GM12878 (cell line): ENCODE measurements around the gene MEGF9. TPM values are rescaled to one million over a fixed set of nuclear protein-coding genes. Genes with fewer than 3 reads are reported as not detected.

Experiments
- ATAC-seq: fragments of 200-7000 bp; cut with Tn5 transposase; 3 replicates; pipeline ENCODE4 v1.9.1; 2020; ENCODE audit warnings: mild to moderate bottlenecking, moderate library complexity
- BruUV-seq: library from RNA; stranded (reverse); fragments of 400-500 nt; replicated peaks from 2 replicates; lab custom pipeline; 2021; lab: Mats Ljungman, UMichigan
- CTCF ChIA-PET: fragments of 300-600 bp; sonication (Branson Sonifier 250); formaldehyde crosslinking; extraction: SDS; loops from one replicate; lab custom pipeline; 2021; ENCODE audit warnings: inconsistent platforms; lab: Yijun Ruan, JAX
- POLR2A ChIA-PET: fragments of 350-600 bp; formaldehyde crosslinking; extraction: SDS; loops from one replicate; lab custom pipeline; 2021; ENCODE audit warnings: inconsistent platforms; lab: Charles Lee
- RAD21 ChIA-PET: fragments of 300-600 bp; sonication (Branson Sonifier 250); formaldehyde crosslinking; loops from one replicate; lab custom pipeline; 2023; ENCODE audit warnings: antibody characterized with exemption; ENCODE audit not compliant: unreplicated experiment; lab: Charles Lee
- SMC1A ChIA-PET: fragments of 300-600 bp; sonication (Branson Sonifier 250); formaldehyde crosslinking; loops from one replicate; lab custom pipeline; 2023; ENCODE audit not compliant: unreplicated experiment, uncharacterized antibody; lab: Charles Lee
- DNase-seq: peaks from one replicate; pipeline ENCODE4 v3.0.0-alpha.2; 2011; ENCODE audit warnings: low read depth, low spot score
- FAIRE-seq: peaks from 3 replicates; lab custom pipeline; 2011; peaks lifted over from hg19 to GRCh38; lab: Jason Lieb, UNC
- H2AFZ ChIP-seq: 2 replicates; pipeline ENCODE4 v1.6.0; 2011; ENCODE audit warnings: low read depth, low read length, control low read depth; ENCODE audit not compliant: control insufficient read depth
- H3K27ac ChIP-seq: 2 replicates; pipeline ENCODE4 v1.5.1; 2011; ENCODE audit warnings: control low read depth; ENCODE audit not compliant: control insufficient read depth, insufficient read depth
- H3K27me3 ChIP-seq, 2 experiments: replicated peaks in 1 of 2; 2 replicates each; pipeline versions ENCODE4 v1.6.0 to v1.6.1; 2011; ENCODE audit warnings: low read length in 1 of 2; ENCODE audit not compliant: control insufficient read depth in 2 of 2, insufficient read depth in 2 of 2
- H3K36me3 ChIP-seq, 2 experiments: 2 replicates each; pipeline ENCODE4 v1.5.1; 2011; ENCODE audit warnings: low read length in 1 of 2; ENCODE audit not compliant: control insufficient read depth in 2 of 2, insufficient read depth in 2 of 2
- H3K4me1 ChIP-seq: 2 replicates; pipeline ENCODE4 v1.6.1; 2011; ENCODE audit warnings: mild to moderate bottlenecking, low read length, moderate library complexity, mixed read lengths; ENCODE audit not compliant: control insufficient read depth, insufficient read depth
- H3K4me2 ChIP-seq: 2 replicates; pipeline ENCODE4 v1.6.0; 2011; ENCODE audit warnings: control low read depth; ENCODE audit not compliant: control insufficient read depth, insufficient read depth
- H3K4me3 ChIP-seq: fragments of 200-600 bp; sonication (generic); 2 replicates; pipeline ENCODE4 v1.5.1; 2016
- H3K79me2 ChIP-seq: 2 replicates; pipeline ENCODE4 v1.6.0; 2011; ENCODE audit warnings: low read length; ENCODE audit not compliant: control insufficient read depth, insufficient read depth
- H3K9ac ChIP-seq: 2 replicates; pipeline ENCODE4 v1.8.0; 2011; ENCODE audit warnings: low read length, control low read depth, mixed read lengths; ENCODE audit not compliant: control insufficient read depth, insufficient read depth
- H3K9me3 ChIP-seq: replicated peaks from 3 replicates; pipeline ENCODE4 v1.5.1; 2011; ENCODE audit warnings: mild to moderate bottlenecking, low read length; ENCODE audit not compliant: control insufficient read depth, insufficient read depth
- H4K20me1 ChIP-seq: 2 replicates; pipeline ENCODE4 v1.6.0; 2011; ENCODE audit not compliant: control insufficient read depth, insufficient read depth
- ATF2 ChIP-seq: IDR thresholded peaks from 2 replicates; pipeline ENCODE4 v1.6.1; 2012; ENCODE audit warnings: low read length, inconsistent platforms
- BCL11A ChIP-seq: IDR thresholded peaks from 2 replicates; pipeline ENCODE4 v1.6.1; 2011; ENCODE audit warnings: low read depth, low read length
- CEBPB ChIP-seq, 2 experiments: fragments of 150-350 bp in 1 of 2; IDR thresholded peaks; 2 replicates each; pipeline ENCODE4 v1.6.1; 2012 to 2014; ENCODE audit warnings: low read depth in 2 of 2, low read length in 2 of 2, borderline replicate concordance in 1 of 2, inconsistent platforms in 1 of 2
- HDAC6 ChIP-seq: fragments of 200-600 bp; sonication (generic); IDR thresholded peaks from one replicate; pipeline ENCODE4 v1.8.0; 2017; ENCODE audit warnings: antibody characterized with exemption; ENCODE audit not compliant: unreplicated experiment
- RBBP5 ChIP-seq: fragments of 200-600 bp; sonication (generic); conservative IDR thresholded peaks from 2 replicates; pipeline ENCODE4 v1.6.1; 2016
- ZNF384 ChIP-seq: IDR thresholded peaks from 2 replicates; pipeline ENCODE4 v1.6.1; 2012; ENCODE audit warnings: low read depth, mild to moderate bottlenecking, low read length, improper control_type of control experiment, borderline replicate concordance
- WGBS: methylation state at CpG from one replicate; pipeline ENCODE4 v1.1.6; 2016; ENCODE audit warnings: low lambda C conversion rate; ENCODE audit not compliant: insufficient replicate concordance, insufficient coverage; ENCODE audit errors: missing lambda C conversion rate; 5-methylcytosine and 5-hydroxymethylcytosine counted together
- in situ Hi-C: fragments of 300-500 bp; cut with MboI; formaldehyde crosslinking; loops from 9 replicates; pipeline ENCODE4 v1.14.3; 2018; ENCODE audit warnings: mixed read lengths
- intact Hi-C: fragments of 100-400 bp; cut with micrococcal nuclease; formaldehyde crosslinking; loops from one replicate; pipeline ENCODE4 v1.14.2; 2022; ENCODE audit not compliant: unreplicated experiment
- polyA plus RNA-seq, 11 experiments: library from polyadenylated mRNA; depleted of rRNA in 4 of 11; unstranded in 6 of 11; stranded (reverse) in 5 of 11; fragments of >200 nt; fragmentation: Nextera tagmentation in 4 of 11; fragmentation: Illumina TruSeq in 1 of 11; extraction: Ambion mirVana in 4 of 11; extraction: Trizol in 1 of 11; gene quantifications; 1 replicate in 1 of 11; 2 replicates in 10 of 11; pipeline versions ENCODE4 v1.2.1 to v1.2.3, GENCODE V29; 2011 to 2016; ENCODE audit warnings: inconsistent platforms in 2 of 11, missing spikeins in 2 of 11, low read depth in 1 of 11
- total RNA-seq, 4 experiments: library from RNA; depleted of rRNA in 3 of 4; stranded (reverse); fragments of >200 nt in 3 of 4; fragmentation: Illumina TruSeq in 1 of 4; extraction: Trizol in 1 of 4; gene quantifications; 2 replicates each; pipeline versions ENCODE4 v1.2.1 to v1.2.3, GENCODE V29; 2013 to 2021
- TF ChIP-seq, protein P1 (sequence below): IDR thresholded peaks from 2 replicates; pipeline ENCODE4 v1.6.1; 2011; ENCODE audit warnings: borderline replicate concordance, low read depth, mild to moderate bottlenecking, moderate library complexity, low read length; ENCODE audit not compliant: insufficient read depth, poor library complexity, severe bottlenecking

Gene MEGF9
- total and polyA plus RNA-seq, 10 of the 15 experiments (the other 5 are each of a cell fraction or from before 2014, with no cell fraction given) = 0.71 to 5.1 (median 2.6) TPM

DNA sequence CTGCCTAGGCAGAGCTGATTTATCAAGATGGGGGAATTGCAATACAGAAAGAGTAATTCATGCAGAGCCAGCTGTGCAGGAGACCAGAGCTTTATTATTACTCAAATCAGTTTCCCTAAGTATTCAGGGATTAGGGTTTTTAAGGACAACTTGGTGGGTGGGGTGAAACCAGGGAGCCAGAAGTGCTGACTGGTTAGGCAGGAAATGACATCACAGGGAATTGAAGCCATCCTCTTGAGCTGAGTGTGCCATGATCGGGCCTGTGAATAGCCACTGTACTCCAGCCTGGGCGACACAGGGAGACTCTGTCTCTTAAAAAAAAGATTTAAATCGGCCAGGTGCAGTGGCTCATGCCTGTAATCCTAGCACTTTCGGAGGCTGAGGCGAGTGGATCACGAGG, 89.0 kb downstream of the MEGF9 start:
- 94% methylated on average over 6 of the region's 6 CpGs for WGBS
- H3K4me2 ChIP-seq = no peak overlapping the region
- no peaks in the 10 kb centered on the region for H3K9me3 ChIP-seq
- CTCF ChIA-PET = interaction anchor here (0.8 kb wide), 1 partner anchor 87 kb away, joined by 3 read pairs; no protein-coding TSS in a partner anchor
- no peak overlapping the region for H3K27ac ChIP-seq
- no peak overlapping the region for H3K9ac ChIP-seq
- no peaks in the 10 kb centered on the region for H3K36me3 ChIP-seq
- POLR2A ChIA-PET = no interaction called here
- FAIRE-seq (no peak), DNase-seq (no peak), ATAC-seq (no peak)
- no peaks in the 10 kb centered on the region for H3K4me1 ChIP-seq
- TF ChIP-seq RBBP5 (no peak), BCL11A (no peak), CEBPB (IDR thresholded peaks at IDR 0.05; ENCODE audit: borderline replicate concordance in 1 of 2, low read depth in 2 of 2, low read length in 2 of 2) (no peak), ATF2 (no peak), ZNF384 (no peak), HDAC6 (no peak)
- TF ChIP-seq, protein P1, sequence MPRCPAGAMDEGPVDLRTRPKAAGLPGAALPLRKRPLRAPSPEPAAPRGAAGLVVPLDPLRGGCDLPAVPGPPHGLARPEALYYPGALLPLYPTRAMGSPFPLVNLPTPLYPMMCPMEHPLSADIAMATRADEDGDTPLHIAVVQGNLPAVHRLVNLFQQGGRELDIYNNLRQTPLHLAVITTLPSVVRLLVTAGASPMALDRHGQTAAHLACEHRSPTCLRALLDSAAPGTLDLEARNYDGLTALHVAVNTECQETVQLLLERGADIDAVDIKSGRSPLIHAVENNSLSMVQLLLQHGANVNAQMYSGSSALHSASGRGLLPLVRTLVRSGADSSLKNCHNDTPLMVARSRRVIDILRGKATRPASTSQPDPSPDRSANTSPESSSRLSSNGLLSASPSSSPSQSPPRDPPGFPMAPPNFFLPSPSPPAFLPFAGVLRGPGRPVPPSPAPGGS = no peak
- H2AFZ ChIP-seq = no peak overlapping the region
- RAD21 ChIA-PET = no interaction called here
- intact Hi-C loops (no loop called here), in situ Hi-C loops (no loop called here)
- no peaks in the 10 kb centered on the region for H3K27me3 ChIP-seq
- SMC1A ChIA-PET = no interaction called here
- BruUV-seq = no TSS peak
- no peak overlapping the region for H3K4me3 ChIP-seq
- H3K79me2 ChIP-seq = no peaks in the 10 kb centered on the region
- no peaks in the 10 kb centered on the region for H4K20me1 ChIP-seq
